CD14-positive monocyte (primary cell): ENCODE results near the gene ALDH1L2. TPM values are rescaled to one million over a fixed set of nuclear protein-coding genes. Genes with fewer than 3 reads are reported as not detected.

Experiments used
- DNase-seq, 3 donors: peaks; one replicate each; pipeline ENCODE4 v3.0.0-alpha.2; 2011 to 2022
- H2AFZ ChIP-seq: 2 replicates; pipeline ENCODE4 v1.6.0; 2012; ENCODE audit warnings: mild to moderate bottlenecking, low read depth, low read length, inconsistent platforms; ENCODE audit not compliant: insufficient read depth, poor library complexity, severe bottlenecking
- H3K27ac ChIP-seq, 2 donors: 1 replicate in 1 of 2; 2 replicates in 1 of 2; pipeline ENCODE4 v1.5.1; 2012 to 2013; ENCODE audit warnings: low read length in 2 of 2, control low read depth in 1 of 2, inconsistent platforms in 1 of 2, low read depth in 1 of 2, mild to moderate bottlenecking in 1 of 2
- H3K27me3 ChIP-seq, 2 donors: one replicate each; pipeline versions ENCODE4 v1.6.0 to v1.6.1; 2011 to 2013; ENCODE audit warnings: low read length in 2 of 2; ENCODE audit not compliant: control insufficient read depth in 2 of 2, insufficient read depth in 2 of 2
- H3K36me3 ChIP-seq, 2 donors: replicated peaks in 1 of 2; 1 replicate in 1 of 2; 2 replicates in 1 of 2; pipeline versions ENCODE4 v1.5.1 to v1.6.1; 2012 to 2013; ENCODE audit warnings: low read length in 2 of 2, control low read depth in 1 of 2, inconsistent platforms in 1 of 2, mild to moderate bottlenecking in 1 of 2; ENCODE audit not compliant: insufficient read depth in 2 of 2, control insufficient read depth in 1 of 2
- H3K4me1 ChIP-seq, 2 donors: 1 replicate in 1 of 2; 2 replicates in 1 of 2; pipeline versions ENCODE4 v1.5.1 to v1.6.1; 2012 to 2013; ENCODE audit warnings: low read length in 2 of 2, control low read depth in 1 of 2, inconsistent platforms in 1 of 2, mild to moderate bottlenecking in 1 of 2, moderate library complexity in 1 of 2; ENCODE audit not compliant: insufficient read depth in 2 of 2, control insufficient read depth in 1 of 2
- H3K4me2 ChIP-seq: replicated peaks from 2 replicates; pipeline ENCODE3; 2012; ENCODE audit warnings: low read length, moderate library complexity, mild to moderate bottlenecking; ENCODE audit not compliant: poor library complexity, severe bottlenecking; ENCODE audit errors: extremely low read depth
- H3K4me3 ChIP-seq, 3 experiments: fragments of 200-600 bp in 1 of 3; sonication (generic) in 1 of 3; replicated peaks in 1 of 3; 1 replicate in 2 of 3; 2 replicates in 1 of 3; pipeline ENCODE4 v1.5.1; 2011 to 2013; ENCODE audit warnings: low read length in 3 of 3, mild to moderate bottlenecking in 3 of 3, control low read depth in 2 of 3, low read depth in 2 of 3, inconsistent platforms in 1 of 3, moderate library complexity in 1 of 3
- H3K79me2 ChIP-seq: 2 replicates; pipeline ENCODE4 v1.6.0; 2012; ENCODE audit warnings: mild to moderate bottlenecking, control low read depth, inconsistent platforms, low read length, moderate library complexity; ENCODE audit not compliant: insufficient read depth
- H3K9ac ChIP-seq: 2 replicates; pipeline ENCODE4 v1.6.0; 2017; ENCODE audit warnings: low read length, mild to moderate bottlenecking; ENCODE audit not compliant: insufficient read depth, poor library complexity, severe bottlenecking
- H3K9me3 ChIP-seq, 2 donors: replicated peaks in 1 of 2; 1 replicate in 1 of 2; 2 replicates in 1 of 2; pipeline versions ENCODE4 v1.5.1 to v1.6.1; 2012 to 2013; ENCODE audit warnings: low read length in 2 of 2, control low read depth in 1 of 2; ENCODE audit not compliant: control insufficient read depth in 1 of 2, insufficient read depth in 1 of 2
- H4K20me1 ChIP-seq: 2 replicates; pipeline ENCODE4 v1.6.0; 2012; ENCODE audit warnings: mild to moderate bottlenecking, low read length, control low read depth, moderate library complexity; ENCODE audit not compliant: insufficient read depth
- H3K27ac Mint-ChIP-seq, 7 donors: one replicate each; pipeline ENCODE4 v1.8.0; 2020; ENCODE audit warnings: mild to moderate bottlenecking in 7 of 7, mixed read lengths in 7 of 7, moderate library complexity in 6 of 7, inconsistent platforms in 2 of 7
- H3K27me3 Mint-ChIP-seq, 3 donors: one replicate each; pipeline ENCODE4 v1.8.0; 2021 to 2022; ENCODE audit warnings: low read depth in 3 of 3, mild to moderate bottlenecking in 3 of 3, mixed read lengths in 3 of 3, moderate library complexity in 3 of 3, inconsistent platforms in 1 of 3
- H3K36me3 Mint-ChIP-seq, 2 donors: one replicate each; pipeline ENCODE4 v1.8.0; 2020; ENCODE audit warnings: mixed read lengths in 2 of 2, inconsistent platforms in 1 of 2, mild to moderate bottlenecking in 1 of 2
- H3K4me1 Mint-ChIP-seq: one replicate; pipeline ENCODE4 v1.8.0; 2020; ENCODE audit warnings: mild to moderate bottlenecking, mixed read lengths
- H3K4me3 Mint-ChIP-seq, 2 donors: one replicate each; pipeline ENCODE4 v1.8.0; 2020; ENCODE audit warnings: mild to moderate bottlenecking in 2 of 2, mixed read lengths in 2 of 2, moderate library complexity in 1 of 2
- H3K9me3 Mint-ChIP-seq, 7 donors: one replicate each; pipeline ENCODE4 v1.8.0; 2020 to 2022; ENCODE audit warnings: mixed read lengths in 7 of 7, mild to moderate bottlenecking in 6 of 7, moderate library complexity in 6 of 7, inconsistent platforms in 2 of 7
- WGBS: methylation state at CpG from one replicate; pipeline ENCODE4 v1.1.5; 2013; ENCODE audit warnings: missing lambda C conversion rate; ENCODE audit not compliant: insufficient coverage; 5-methylcytosine and 5-hydroxymethylcytosine counted together
- intact Hi-C, 2 donors: fragments of 100-400 bp; cut with micrococcal nuclease; formaldehyde crosslinking; loops; one replicate each; pipeline versions ENCODE4 v1.15.0 to v1.15.1; 2023
- polyA plus RNA-seq, 3 donors: library from polyadenylated mRNA; depleted of rRNA in 1 of 3; unstranded in 2 of 3; stranded (reverse) in 1 of 3; fragments of 300-500 nt in 2 of 3; fragments of >200 nt in 1 of 3; fragmentation: Illumina TruSeq in 2 of 3; gene quantifications; 1 replicate in 2 of 3; 2 replicates in 1 of 3; pipeline ENCODE4 v1.2.3, GENCODE V29; 2012 to 2021
- TF ChIP-seq, protein P1 (sequence below): fragments of 200-600 bp; IDR thresholded peaks from one replicate; pipeline ENCODE4 v1.8.0; 2022; ENCODE audit warnings: antibody characterized with exemption, mild to moderate bottlenecking

ALDH1L2 gene
- polyA plus RNA-seq, 3 donors = 0.03 to 0.20 TPM; not detected in 1

DNA sequence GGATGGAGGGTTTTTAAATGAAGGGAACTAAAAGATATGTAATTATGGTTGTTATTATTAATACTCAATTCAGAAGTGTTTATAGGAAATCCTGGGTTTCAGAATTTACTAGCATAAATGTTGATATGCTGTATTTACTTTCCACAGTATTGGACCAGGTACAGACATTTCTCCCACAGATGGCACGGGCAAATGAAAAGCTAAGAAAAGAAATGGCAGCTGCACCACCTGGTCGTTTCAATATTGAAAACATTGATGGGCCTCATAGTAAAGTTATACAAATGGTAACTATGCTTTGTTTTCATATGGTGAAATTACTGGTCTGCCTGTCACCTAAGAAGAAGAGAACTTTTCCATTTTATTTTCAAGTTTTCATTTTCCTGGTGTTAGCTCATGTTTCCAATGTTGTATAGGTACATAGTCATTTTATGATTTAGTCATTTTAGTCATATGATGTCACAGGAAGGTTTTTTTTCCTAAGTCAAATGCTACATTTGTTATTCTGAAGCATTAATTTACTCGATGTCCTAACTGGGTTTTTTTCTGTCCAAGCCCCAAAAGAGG is 92.6 kb downstream of the ALDH1L2 start:
- Histone ChIP-seq H3K79me2 (peaks cover 15% of the 10 kb centered on the region), H3K27ac (no peak overlapping the region), H4K20me1 (peaks cover 6% of the 10 kb centered on the region), H3K27me3 (no peaks in the 10 kb centered on the region), H2AFZ (no peak overlapping the region), H3K4me2 (no peak overlapping the region), H3K4me3 (no peak overlapping the region), H3K9ac (no peak overlapping the region), H3K4me1 (peaks cover 33 to 36% of the 10 kb centered on the region in 2 donors), H3K36me3 (peaks cover 41 to 71% of the 10 kb centered on the region in 2 donors), H3K9me3 (no peaks in the 10 kb centered on the region)
- peaks cover 36% of the 10 kb centered on the region for H3K4me1 Mint-ChIP-seq
- intact Hi-C loops = no loop called here
- no peak overlapping the region for H3K4me3 Mint-ChIP-seq
- TF ChIP-seq, protein P1, sequence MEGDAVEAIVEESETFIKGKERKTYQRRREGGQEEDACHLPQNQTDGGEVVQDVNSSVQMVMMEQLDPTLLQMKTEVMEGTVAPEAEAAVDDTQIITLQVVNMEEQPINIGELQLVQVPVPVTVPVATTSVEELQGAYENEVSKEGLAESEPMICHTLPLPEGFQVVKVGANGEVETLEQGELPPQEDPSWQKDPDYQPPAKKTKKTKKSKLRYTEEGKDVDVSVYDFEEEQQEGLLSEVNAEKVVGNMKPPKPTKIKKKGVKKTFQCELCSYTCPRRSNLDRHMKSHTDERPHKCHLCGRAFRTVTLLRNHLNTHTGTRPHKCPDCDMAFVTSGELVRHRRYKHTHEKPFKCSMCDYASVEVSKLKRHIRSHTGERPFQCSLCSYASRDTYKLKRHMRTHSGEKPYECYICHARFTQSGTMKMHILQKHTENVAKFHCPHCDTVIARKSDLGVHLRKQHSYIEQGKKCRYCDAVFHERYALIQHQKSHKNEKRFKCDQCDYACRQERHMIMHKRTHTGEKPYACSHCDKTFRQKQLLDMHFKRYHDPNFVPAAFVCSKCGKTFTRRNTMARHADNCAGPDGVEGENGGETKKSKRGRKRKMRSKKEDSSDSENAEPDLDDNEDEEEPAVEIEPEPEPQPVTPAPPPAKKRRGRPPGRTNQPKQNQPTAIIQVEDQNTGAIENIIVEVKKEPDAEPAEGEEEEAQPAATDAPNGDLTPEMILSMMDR = no peak
- H3K36me3 Mint-ChIP-seq = peaks cover 64 to 67% of the 10 kb centered on the region in 2 donors
- H3K9me3 Mint-ChIP-seq = peaks cover 0 to 4% (median 0%) of the 10 kb centered on the region in 7 donors
- 100% methylated on average over 1 of the region's 3 CpGs for WGBS
- H3K27ac Mint-ChIP-seq = no peak overlapping the region
- H3K27me3 Mint-ChIP-seq = no peaks in the 10 kb centered on the region
- DNase-seq = no peak

GRCh38 chr12:104990950-104991349 is 93.3 kb downstream of the ALDH1L2 start:
- Histone ChIP-seq H3K4me2 (no peak overlapping the region), H3K4me3 (no peak overlapping the region), H3K79me2 (peaks cover 21% of the 10 kb centered on the region), H3K4me1 (peaks cover 33 to 39% of the 10 kb centered on the region in 2 donors), H3K36me3 (peaks cover 36 to 67% of the 10 kb centered on the region in 2 donors), H3K9ac (no peak overlapping the region), H3K27ac (no peak overlapping the region), H3K9me3 (no peaks in the 10 kb centered on the region), H4K20me1 (peaks cover 6% of the 10 kb centered on the region), H3K27me3 (no peaks in the 10 kb centered on the region), H2AFZ (no peak overlapping the region)
- TF ChIP-seq, protein P1 = no peak
- Mint-ChIP-seq H3K27ac (no peak overlapping the region), H3K36me3 (peaks cover 61 to 62% of the 10 kb centered on the region in 2 donors), H3K9me3 (peaks cover 0 to 4% (median 0%) of the 10 kb centered on the region in 7 donors), H3K4me1 (peaks cover 36% of the 10 kb centered on the region), H3K27me3 (no peaks in the 10 kb centered on the region), H3K4me3 (no peak overlapping the region)
- DNase-seq = no peak
- WGBS = 100% methylated on average over 2 of the region's 4 CpGs
- intact Hi-C loops = no loop called here
